ENCODE measurements around the gene CDK18. TPM values are rescaled to one million over a fixed set of nuclear protein-coding genes. Genes with fewer than 3 reads are reported as not detected.

CDK18 gene
- total RNA-seq, 1 donor from 2014 or later = 2.6 TPM

DNA sequence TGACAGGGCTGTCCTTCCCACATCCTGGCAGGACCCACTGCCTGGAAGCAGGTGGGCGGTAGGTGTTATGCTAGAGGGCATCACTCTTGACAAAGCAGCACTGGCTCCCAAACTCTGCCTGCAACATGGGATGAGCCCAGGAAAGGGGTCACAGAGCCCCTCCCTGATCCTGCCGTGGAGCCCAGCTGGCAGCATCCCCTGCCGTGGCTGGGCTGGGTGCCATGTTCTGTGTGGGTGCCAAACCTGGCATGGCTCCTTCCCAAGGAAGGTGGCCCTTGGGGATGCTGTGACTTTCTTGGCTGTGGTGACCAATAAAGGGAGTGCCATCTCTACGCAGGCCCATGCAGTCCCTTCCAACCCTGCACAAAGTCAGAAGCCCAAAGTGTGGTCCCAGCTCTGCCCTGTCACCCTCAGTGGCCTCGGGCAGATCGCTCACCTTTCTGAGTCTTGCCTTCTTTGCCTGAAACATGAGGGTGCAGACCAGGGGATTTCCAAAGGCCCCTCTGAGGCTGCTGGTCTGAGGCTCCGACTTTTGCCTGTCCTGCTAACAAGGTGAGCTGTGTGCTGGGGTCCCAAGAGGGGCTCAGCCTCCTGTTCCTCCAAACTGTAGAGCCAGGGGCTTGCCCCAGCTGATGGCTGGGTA lies 6.0 kb downstream of the CDK18 start:
- intact Hi-C loops (cut with micrococcal nuclease) = no loop called here
- H3K9me3 Mint-ChIP-seq = no peaks in the 10 kb centered on the region
- ATAC-seq (ENCODE audit: low read depth) = no peak
- H3K27ac Mint-ChIP-seq = no peak overlapping the region
- DNase-seq = no peak
- H3K27me3 Mint-ChIP-seq = no peaks in the 10 kb centered on the region
- no peak overlapping the region for H3K4me3 Mint-ChIP-seq
- TF ChIP-seq, protein P1, sequence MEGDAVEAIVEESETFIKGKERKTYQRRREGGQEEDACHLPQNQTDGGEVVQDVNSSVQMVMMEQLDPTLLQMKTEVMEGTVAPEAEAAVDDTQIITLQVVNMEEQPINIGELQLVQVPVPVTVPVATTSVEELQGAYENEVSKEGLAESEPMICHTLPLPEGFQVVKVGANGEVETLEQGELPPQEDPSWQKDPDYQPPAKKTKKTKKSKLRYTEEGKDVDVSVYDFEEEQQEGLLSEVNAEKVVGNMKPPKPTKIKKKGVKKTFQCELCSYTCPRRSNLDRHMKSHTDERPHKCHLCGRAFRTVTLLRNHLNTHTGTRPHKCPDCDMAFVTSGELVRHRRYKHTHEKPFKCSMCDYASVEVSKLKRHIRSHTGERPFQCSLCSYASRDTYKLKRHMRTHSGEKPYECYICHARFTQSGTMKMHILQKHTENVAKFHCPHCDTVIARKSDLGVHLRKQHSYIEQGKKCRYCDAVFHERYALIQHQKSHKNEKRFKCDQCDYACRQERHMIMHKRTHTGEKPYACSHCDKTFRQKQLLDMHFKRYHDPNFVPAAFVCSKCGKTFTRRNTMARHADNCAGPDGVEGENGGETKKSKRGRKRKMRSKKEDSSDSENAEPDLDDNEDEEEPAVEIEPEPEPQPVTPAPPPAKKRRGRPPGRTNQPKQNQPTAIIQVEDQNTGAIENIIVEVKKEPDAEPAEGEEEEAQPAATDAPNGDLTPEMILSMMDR (IDR thresholded peaks at IDR 0.05) = no peak
- CTCF ChIA-PET = no interaction called here
- H3K36me3 Mint-ChIP-seq (ENCODE audit: low read depth) = no peaks in the 10 kb centered on the region
- POLR2A ChIA-PET = no interaction called here
- peaks cover 6% of the 10 kb centered on the region for H3K4me1 Mint-ChIP-seq

DNA sequence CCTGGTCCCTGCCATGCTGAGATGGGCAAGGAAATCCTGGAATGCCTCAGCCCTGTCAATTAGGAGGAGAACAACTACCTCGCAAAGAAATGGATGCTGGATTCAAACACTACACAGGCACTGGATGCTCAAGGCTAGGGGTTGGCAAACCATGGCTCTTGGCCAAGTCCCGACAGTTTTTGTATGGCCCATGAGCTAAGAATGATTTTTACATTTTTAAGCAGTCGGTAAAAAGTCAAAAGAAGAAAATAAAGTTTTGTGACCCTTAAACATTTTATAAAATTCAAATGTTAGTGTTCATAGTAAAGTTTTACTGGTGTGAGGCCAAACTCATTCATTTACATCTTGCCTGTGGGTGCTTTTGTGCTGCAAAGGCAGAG lies 6.5 kb downstream of the CDK18 start:
- intact Hi-C loops (cut with micrococcal nuclease) = no loop called here
- ATAC-seq (ENCODE audit: low read depth) = no peak
- H3K27ac Mint-ChIP-seq = no peak overlapping the region
- TF ChIP-seq, protein P1 (IDR thresholded peaks at IDR 0.05) = no peak
- H3K36me3 Mint-ChIP-seq (ENCODE audit: low read depth) = no peaks in the 10 kb centered on the region
- peaks cover 5% of the 10 kb centered on the region for H3K4me1 Mint-ChIP-seq
- ChIA-PET POLR2A (no interaction called here), CTCF (no interaction called here)
- DNase-seq = no peak
- no peak overlapping the region for H3K4me3 Mint-ChIP-seq
- no peaks in the 10 kb centered on the region for H3K27me3 Mint-ChIP-seq
- H3K9me3 Mint-ChIP-seq = no peaks in the 10 kb centered on the region

DNA sequence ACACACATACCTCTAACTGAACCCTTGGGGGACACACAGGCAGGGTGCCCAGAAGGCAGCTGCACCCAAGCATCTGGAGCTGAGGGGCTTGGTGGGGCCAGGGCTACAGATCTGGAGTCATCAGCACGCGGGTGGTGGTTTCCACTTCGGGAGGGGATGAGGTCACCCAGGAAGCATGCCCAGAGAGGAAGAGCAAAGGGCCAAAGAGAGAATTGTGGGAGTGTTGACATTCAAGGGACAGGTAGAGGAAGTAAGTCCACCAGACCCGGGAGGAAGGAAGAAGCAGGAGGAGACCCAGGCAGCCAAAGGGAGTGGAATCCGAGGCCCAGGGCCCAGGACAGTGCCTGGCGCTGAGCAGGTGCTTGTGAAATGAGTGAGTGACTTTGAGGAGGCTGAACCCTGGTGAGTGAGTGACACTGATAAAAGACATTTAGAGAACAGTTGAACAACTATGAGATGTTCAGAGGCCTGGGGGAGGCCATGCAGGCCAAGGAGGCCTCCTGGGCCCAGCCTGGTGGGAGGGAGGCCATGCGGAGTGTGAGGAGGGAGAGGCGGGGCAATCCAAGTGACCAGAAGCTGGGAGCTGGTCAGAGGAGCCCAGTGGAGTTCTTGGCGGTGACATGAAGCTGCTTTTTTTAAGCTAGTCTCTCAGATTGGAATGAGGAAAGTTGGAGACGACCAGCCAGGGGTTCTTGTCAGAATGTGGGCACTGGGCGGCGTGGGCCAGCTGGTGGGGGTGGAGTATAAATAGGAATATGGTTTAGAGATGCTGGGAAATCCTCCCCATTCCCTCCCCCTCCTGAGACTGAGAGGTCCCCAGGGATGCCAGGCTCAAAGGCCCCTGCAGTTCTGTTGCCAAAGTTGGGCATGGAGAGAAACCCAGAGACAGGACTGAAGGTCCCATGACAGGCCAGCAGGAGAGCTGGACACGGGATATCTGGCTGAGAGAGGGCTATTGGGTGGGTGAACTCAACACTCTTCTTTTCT lies 7.9 kb downstream of the CDK18 start:
- TF ChIP-seq, protein P1 (IDR thresholded peaks at IDR 0.05) = no peak
- intact Hi-C loops (cut with micrococcal nuclease) = no loop called here
- Mint-ChIP-seq H3K4me3 (no peak overlapping the region), H3K27ac (no peak overlapping the region), H3K9me3 (no peaks in the 10 kb centered on the region), H3K36me3 (ENCODE audit: low read depth) (no peaks in the 10 kb centered on the region), H3K27me3 (no peaks in the 10 kb centered on the region), H3K4me1 (peaks cover 5% of the 10 kb centered on the region)
- CTCF ChIA-PET = interaction anchor here (1.3 to 1.5 kb wide), 2 partner anchors 27 to 147 kb away, joined by 3 to 4 read pairs; no protein-coding TSS in a partner anchor
- ATAC-seq (ENCODE audit: low read depth) = no peak
- POLR2A ChIA-PET = no interaction called here
- no peak for DNase-seq

DNA sequence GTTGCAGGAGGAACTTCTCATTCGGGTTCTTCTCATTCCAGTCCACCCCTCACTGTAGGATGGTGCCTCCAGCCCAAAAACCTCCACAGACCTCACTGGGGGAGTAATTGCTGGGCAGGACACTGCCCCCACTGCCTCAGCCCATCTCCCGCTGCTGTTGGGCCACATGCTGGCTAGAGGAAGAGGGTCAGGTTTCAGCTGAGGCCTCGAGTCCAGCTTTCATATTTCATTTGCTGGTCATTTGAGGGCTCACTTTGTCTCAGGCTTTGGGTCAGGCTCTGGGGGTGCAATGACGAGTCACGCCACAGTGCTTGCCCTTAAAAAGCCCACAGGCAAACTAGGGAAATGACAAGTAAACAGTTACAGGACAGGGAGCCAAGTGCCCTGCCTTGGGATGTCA lies 9.3 kb downstream of the CDK18 start:
- ATAC-seq (ENCODE audit: low read depth) (no peak), DNase-seq (no peak)
- intact Hi-C loops (cut with micrococcal nuclease) = no loop called here
- no peak overlapping the region for H3K27ac Mint-ChIP-seq
- CTCF ChIA-PET = interaction anchor here (1.3 kb wide), 1 partner anchor 28 kb away, joined by 4 read pairs; no protein-coding TSS in a partner anchor
- no peaks in the 10 kb centered on the region for H3K36me3 Mint-ChIP-seq (ENCODE audit: low read depth)
- H3K27me3 Mint-ChIP-seq = no peaks in the 10 kb centered on the region
- TF ChIP-seq, protein P1 (IDR thresholded peaks at IDR 0.05) = no peak
- POLR2A ChIA-PET = no interaction called here
- peaks cover 5% of the 10 kb centered on the region for H3K4me1 Mint-ChIP-seq
- no peaks in the 10 kb centered on the region for H3K9me3 Mint-ChIP-seq
- no peak overlapping the region for H3K4me3 Mint-ChIP-seq

All from activated B cell treated with CpG ODN at 0.5 μM for 24 hours (primary cell).